Measurements from ENCODE around the gene TUBGCP6. TPM values are rescaled to one million over a fixed set of nuclear protein-coding genes. Genes with fewer than 3 reads are reported as not detected.

Gene TUBGCP6
- total RNA-seq (2022; extraction: Qiagen RNA extraction; ENCODE audit: low read depth), result 6.9 to 10.3 TPM (median 10.3 TPM) in 5 replicates

DNA sequence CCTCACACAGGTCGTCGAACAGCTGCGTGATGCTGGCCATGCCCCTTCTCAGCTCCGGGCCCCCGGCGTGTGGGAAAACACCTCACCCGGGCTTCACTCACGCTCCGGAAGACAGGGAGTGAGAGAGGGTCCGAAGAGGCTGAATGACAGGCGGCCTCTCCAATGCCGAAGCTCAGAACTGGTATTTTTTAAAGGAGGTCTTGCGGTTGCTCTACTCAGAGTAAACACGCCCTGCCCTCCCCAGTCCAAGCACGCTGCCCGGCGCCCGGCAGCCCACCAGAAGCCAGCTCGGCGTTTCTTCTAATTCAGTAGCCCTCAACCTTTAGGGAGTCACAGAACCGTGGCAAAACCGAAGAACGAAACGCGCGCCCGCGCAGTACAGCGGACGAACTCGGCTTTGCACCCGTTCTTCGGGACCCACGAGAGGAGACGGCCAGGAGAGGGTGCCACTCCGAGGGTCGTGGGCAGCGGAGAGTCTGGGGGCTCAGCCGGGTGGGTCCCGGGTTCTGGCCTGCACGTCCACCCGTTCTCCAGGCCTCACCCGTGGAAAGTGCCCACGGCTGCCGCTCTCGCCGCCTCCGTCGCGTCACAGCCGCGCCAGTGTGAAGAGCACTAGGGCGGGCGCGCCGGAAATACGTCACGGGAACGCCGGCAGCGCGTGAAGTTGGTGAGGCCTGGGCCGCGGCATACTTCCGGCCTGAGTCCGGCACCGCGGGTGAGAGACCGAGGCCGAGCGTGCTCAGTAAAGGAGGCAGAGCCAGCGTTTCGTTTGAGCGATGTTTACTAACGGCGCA is at the start of gene TUBGCP6:
TUBGCP6 (minus strand) TSS at position 604 of the 794 bp plus-strand sequence; CDS start at position 40, 564 bp downstream.

DNA sequence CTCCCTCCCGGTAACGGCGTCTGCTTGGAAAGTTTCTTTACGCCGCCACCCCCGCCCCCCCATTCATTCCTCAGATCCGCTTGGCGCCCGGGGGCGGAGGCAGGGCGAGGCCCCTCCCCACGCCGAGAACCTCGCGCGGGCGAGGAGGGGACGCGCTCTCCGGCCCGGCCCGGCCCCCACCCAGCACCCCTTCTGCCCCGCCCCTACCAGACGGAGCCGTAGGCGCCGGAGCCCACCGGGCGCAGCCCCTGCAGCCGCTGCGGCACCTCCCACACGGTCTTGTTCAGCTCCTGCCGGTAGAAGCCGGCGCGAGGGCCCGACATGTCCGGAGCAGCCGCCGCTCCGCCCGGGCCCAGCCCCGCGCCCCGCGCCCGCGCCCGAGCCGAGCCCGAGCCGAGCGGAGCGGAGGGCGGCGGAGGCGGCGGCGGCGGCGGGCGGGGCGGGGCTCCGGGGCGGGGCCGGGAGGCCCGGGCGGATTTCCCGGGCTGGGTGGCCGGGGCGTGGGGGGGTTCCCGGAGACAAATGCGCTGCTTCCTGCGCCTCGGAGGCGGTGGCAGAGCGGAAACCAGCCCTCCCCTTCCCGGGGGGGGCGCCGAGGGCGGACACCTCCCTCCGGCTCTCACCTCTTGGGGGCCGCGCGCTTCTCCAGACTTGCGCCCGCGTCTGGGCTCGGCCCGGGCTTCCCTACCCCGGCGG is 25.3 kb upstream of the TUBGCP6 start, which contains the start of gene MAPK11:
MAPK11 (minus strand) TSS at position 411 of the 696 bp plus-strand sequence; CDS start at position 323, 88 bp downstream.

DNA sequence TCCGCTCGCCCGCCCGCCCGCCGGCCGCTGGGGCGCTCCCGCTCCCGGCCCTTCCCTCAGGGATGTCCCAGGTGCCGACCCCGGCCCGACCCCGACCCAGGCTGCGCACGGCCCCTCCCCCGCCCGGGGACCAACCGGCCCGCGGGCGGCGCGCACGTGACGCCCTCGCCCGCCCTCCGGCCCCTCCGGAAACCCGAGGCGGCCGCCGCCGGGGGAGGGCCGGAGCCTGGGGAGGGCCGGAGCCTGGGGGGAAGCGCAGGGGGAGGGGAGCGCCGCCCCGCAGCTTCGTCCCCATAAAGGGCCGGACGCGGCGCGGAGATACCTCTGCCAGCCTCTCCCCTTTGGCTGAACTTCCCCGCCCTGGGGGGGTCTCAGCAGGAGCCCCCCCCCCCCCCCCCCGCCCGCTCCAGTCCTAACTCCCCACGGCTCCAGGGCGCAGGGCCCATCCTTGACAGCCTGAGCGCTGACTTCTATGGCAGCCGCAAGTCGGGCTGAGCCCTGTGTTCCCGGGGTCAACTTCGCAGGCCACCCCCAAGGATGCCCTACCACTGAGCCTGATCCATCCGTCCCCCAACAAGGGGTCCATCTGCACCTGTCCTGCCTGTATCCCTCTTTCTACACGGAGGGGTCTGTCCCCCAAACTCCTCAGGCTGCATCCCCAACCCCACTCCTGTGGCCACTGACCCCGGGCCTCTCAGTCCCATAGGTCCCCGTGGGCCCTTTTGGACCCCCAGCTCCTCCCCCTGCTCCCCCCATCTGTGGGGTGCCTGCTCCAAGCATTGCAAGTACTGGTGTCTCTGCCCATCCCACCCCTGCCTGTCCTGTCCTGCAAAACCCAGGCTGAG is 17.0 kb upstream of the TUBGCP6 start, which contains the start of gene MAPK12:
MAPK12 (minus strand) TSS at position 69 of the 845 bp plus-strand sequence. CDS start 174 bp downstream, outside the sequence.

GRCh38 chr22:50250555-50251476 is 6.0 kb upstream of the TUBGCP6 start, which contains the start of gene HDAC10:
Gene HDAC10, minus strand, starts transcription at chr22:50251265. Its CDS starts 233 bp downstream, at chr22:50251032.

GRCh38 chr22:50200461-50201190 is 44.2 kb downstream of the TUBGCP6 start, which contains the start of gene SELENOO:
Gene SELENOO, plus strand, starts transcription at chr22:50201011. Its CDS starts 26 bp downstream, at chr22:50201037.

GRCh38 chr22:50185375-50186087 is 59.3 kb downstream of the TUBGCP6 start, which contains the start of gene TRABD:
Gene TRABD, plus strand, starts transcription at chr22:50185913. Its CDS starts 7,148 bp downstream, at chr22:50193061.

GRCh38 chr22:50170453-50171318 is 74.1 kb downstream of the TUBGCP6 start, which contains the start of gene PANX2:
Gene PANX2, plus strand, starts transcription at chr22:50170731. Its CDS starts 0 bp downstream, at chr22:50170731.

Other genes with a start within 250 kb of the TUBGCP6 start
- 0.05 to 0.08 TPM in 2 of 5 replicates, not detected in the others for gene IL17REL, start 232.3 kb downstream of the TUBGCP6 start, total RNA-seq (2022; extraction: Qiagen RNA extraction; ENCODE audit: low read depth)
- gene TTLL8, start 186.7 kb downstream of the TUBGCP6 start, total RNA-seq (2022; extraction: Qiagen RNA extraction; ENCODE audit: low read depth), result not detected in 5 replicates
- gene MLC1, start 159.6 kb downstream of the TUBGCP6 start, total RNA-seq (2022; extraction: Qiagen RNA extraction; ENCODE audit: low read depth), result not detected in 5 replicates
- gene MOV10L1, start 155.0 kb downstream of the TUBGCP6 start, total RNA-seq (2022; extraction: Qiagen RNA extraction; ENCODE audit: low read depth), result 0.07 TPM in 1 of 5 replicates, not detected in the others
- 4.8 to 6.5 TPM (median 6.0 TPM) in 5 replicates for gene PANX2, start 74.3 kb downstream of the TUBGCP6 start, total RNA-seq (2022; extraction: Qiagen RNA extraction; ENCODE audit: low read depth)
- gene TRABD, start 59.1 kb downstream of the TUBGCP6 start, total RNA-seq (2022; extraction: Qiagen RNA extraction; ENCODE audit: low read depth), result 25.7 to 38.6 TPM (median 35.2 TPM) in 5 replicates
- 14.9 to 19.5 TPM (median 17.9 TPM) in 5 replicates for gene SELENOO, start 44.0 kb downstream of the TUBGCP6 start, total RNA-seq (2022; extraction: Qiagen RNA extraction; ENCODE audit: low read depth)
- 8.0 to 14.0 TPM (median 11.7 TPM) in 5 replicates for gene HDAC10, start 6.2 kb upstream of the TUBGCP6 start, total RNA-seq (2022; extraction: Qiagen RNA extraction; ENCODE audit: low read depth)
- 17.4 to 24.3 TPM (median 23.8 TPM) in 5 replicates for gene MAPK12, start 16.7 kb upstream of the TUBGCP6 start, total RNA-seq (2022; extraction: Qiagen RNA extraction; ENCODE audit: low read depth)
- 5.2 to 7.6 TPM (median 6.5 TPM) in 5 replicates for gene MAPK11, start 25.4 kb upstream of the TUBGCP6 start, total RNA-seq (2022; extraction: Qiagen RNA extraction; ENCODE audit: low read depth)
- 87.3 to 113 TPM (median 112 TPM) in 5 replicates for gene PLXNB2, start 62.6 kb upstream of the TUBGCP6 start, total RNA-seq (2022; extraction: Qiagen RNA extraction; ENCODE audit: low read depth)
- 2.1 to 3.8 TPM (median 3.2 TPM) in 5 replicates for gene DENND6B, start 82.0 kb upstream of the TUBGCP6 start, total RNA-seq (2022; extraction: Qiagen RNA extraction; ENCODE audit: low read depth)
- 10.3 to 13.6 TPM (median 13.2 TPM) in 5 replicates for gene PPP6R2, start 98.3 kb upstream of the TUBGCP6 start, total RNA-seq (2022; extraction: Qiagen RNA extraction; ENCODE audit: low read depth)
- gene SBF1, start 230.0 kb upstream of the TUBGCP6 start, total RNA-seq (2022; extraction: Qiagen RNA extraction; ENCODE audit: low read depth), result 17.3 to 26.0 TPM (median 23.4 TPM) in 5 replicates
- gene ADM2, start 236.5 kb upstream of the TUBGCP6 start, total RNA-seq (2022; extraction: Qiagen RNA extraction; ENCODE audit: low read depth), result 0.57 to 0.71 TPM (median 0.64 TPM) in 5 replicates
- gene MIOX, start 241.8 kb upstream of the TUBGCP6 start, total RNA-seq (2022; extraction: Qiagen RNA extraction; ENCODE audit: low read depth), result 0.09 TPM in 1 of 5 replicates, not detected in the others